H1 (cell line): ENCODE data around the gene TPD52L1.

ENCODE experiments used
- CTCF ChIP-seq, 3 experiments: IDR thresholded peaks; 1 replicate in 2 of 3; 2 replicates in 1 of 3; pipeline versions ENCODE4 v1.5.1 to v1.6.1; 2011; ENCODE audit warnings: low read length in 3 of 3, mild to moderate bottlenecking in 3 of 3, inconsistent platforms in 2 of 3, low read depth in 1 of 3, moderate library complexity in 1 of 3; ENCODE audit not compliant: insufficient read depth in 1 of 3; ENCODE audit errors: control extremely low read depth in 1 of 3
- EZH2 ChIP-seq: fragments of 200-600 bp; sonication (generic); IDR thresholded peaks from 2 replicates; pipeline ENCODE4 v1.7.1; 2012; ENCODE audit warnings: low read depth, mild to moderate bottlenecking, moderate library complexity, low read length, inconsistent platforms; ENCODE audit not compliant: severe bottlenecking
- GTF2F1 ChIP-seq: IDR thresholded peaks from 2 replicates; pipeline ENCODE4 v1.6.1; 2012; ENCODE audit warnings: low read depth, low read length, improper control_type of control experiment, borderline replicate concordance
- HDAC6 ChIP-seq: IDR thresholded peaks from one replicate; pipeline ENCODE4 v1.7.1; 2012; ENCODE audit warnings: low read depth, mild to moderate bottlenecking, inconsistent platforms, low read length, moderate library complexity
- MAX ChIP-seq: IDR thresholded peaks from 2 replicates; pipeline ENCODE4 v1.6.1; 2012; ENCODE audit warnings: inconsistent platforms
- RBBP5 ChIP-seq: IDR thresholded peaks from 2 replicates; pipeline ENCODE4 v1.7.1; 2012; ENCODE audit warnings: low read depth, mild to moderate bottlenecking, inconsistent platforms, low read length, moderate library complexity, borderline replicate concordance
- SP1 ChIP-seq: IDR thresholded peaks from 2 replicates; pipeline ENCODE4 v1.6.1; 2011; ENCODE audit warnings: low read depth, low read length
- TAF1 ChIP-seq: IDR thresholded peaks from 2 replicates; pipeline ENCODE4 v1.6.1; 2011; ENCODE audit warnings: mild to moderate bottlenecking, low read depth, low read length
- TBP ChIP-seq: IDR thresholded peaks from 2 replicates; pipeline ENCODE4 v1.6.1; 2011; ENCODE audit warnings: low read depth, low read length, improper control_type of control experiment

GRCh38 chr6:125254321-125254720 is 100.7 kb downstream of the TPD52L1 start:
- TF ChIP-seq CTCF (IDR thresholded peaks at IDR 0.05; ENCODE audit: control extremely low read depth in 1 of 3, insufficient read depth in 1 of 3, low read depth in 1 of 3, low read length in 3 of 3) (no peak), EZH2 (no peak), RBBP5 (no peak), MAX (no peak), TAF1 (no peak), SP1 (no peak), GTF2F1 (no peak), HDAC6 (no peak), TBP (no peak)
